ENCODE data around the gene SETD4.

Gene SETD4

DNA sequence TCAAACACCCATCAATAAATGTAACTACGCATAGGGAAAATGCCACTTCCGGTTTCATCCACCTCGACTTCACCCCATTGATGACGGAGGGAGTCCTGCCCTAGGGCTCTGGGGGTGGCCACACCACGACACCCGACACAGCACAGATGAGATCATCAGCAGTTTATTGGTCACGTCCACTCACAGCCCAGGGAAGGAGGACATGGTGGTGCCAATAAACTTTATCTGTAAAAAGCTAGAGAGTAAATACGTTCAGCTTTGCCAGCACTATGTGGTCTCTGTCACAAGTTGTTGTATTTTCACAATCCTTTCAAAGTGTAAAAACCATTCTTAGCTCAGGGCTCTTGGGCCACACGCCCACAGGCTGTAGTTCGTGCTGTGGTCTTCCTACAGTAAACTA is 16.3 kb downstream of the SETD4 start:
- DNase-seq, result no peak

- DNase-seq, result no peak
Measured at GRCh38 chr21:36041910-36042309, 18.4 kb downstream of the SETD4 start.

- DNase-seq, result no peak
Measured at GRCh38 chr21:36040389-36040788, 19.9 kb downstream of the SETD4 start.

- DNase-seq, result no peak
Measured at GRCh38 chr21:36039861-36040260, 20.5 kb downstream of the SETD4 start.

- DNase-seq, result no peak
Measured at GRCh38 chr21:36038701-36039497, 21.4 kb downstream of the SETD4 start.

DNA sequence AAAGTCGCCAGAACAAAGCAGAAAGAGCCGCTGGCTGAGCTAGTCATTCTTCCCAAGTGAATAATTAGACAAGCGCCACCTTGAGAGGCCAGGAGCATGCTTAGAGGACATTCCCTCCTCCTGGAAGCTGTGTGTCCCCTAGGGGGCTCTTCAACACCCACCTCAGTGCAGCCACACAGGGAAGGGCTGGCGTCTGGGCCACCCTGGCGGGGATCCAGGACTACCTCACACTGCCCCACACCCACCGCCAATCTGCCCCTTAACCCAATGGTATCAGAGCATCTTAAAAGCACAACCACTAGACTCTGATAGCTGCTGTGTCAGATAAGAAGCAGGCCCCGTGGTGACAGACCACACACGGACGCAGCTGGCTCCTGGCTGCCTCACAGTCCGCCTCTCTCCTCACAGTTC is 24.9 kb downstream of the SETD4 start:
- no peak for DNase-seq

DNA sequence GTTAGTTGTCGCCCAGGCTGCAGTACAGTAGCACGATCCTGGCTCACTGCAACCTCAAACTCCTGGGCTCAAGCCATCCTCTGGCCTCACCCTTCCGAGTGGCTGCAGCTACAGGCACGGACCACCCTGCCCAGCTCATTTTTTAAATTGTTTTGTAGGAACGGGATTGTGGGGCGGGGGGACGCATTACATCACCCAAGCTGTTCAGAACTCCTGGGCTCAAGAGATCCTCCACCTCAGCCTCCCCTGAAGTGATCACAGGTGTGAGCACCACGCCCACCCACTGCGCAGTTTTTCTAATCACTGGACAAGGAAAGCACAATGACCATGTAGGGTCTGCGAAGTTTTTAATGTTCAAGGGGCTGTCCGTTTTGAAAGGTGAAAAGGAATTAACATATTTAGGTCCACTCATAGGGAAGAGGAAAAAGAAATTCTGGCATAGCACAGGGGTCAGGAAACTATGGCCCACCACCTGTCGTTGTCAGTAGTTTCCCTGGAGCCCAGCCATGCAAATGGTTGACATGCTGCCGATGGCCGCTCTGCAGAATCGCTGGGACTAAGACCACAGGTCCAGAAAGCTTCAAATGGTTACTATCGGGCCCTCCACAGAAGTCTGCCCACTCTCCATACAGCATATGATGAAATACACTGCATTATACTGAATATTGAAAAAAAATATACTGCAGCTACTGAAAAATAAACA is 26.0 kb downstream of the SETD4 start:
- DNase-seq, result no peak

- DNase-seq, result no peak
Measured at GRCh38 chr21:36032647-36033406, 27.5 kb downstream of the SETD4 start.

- DNase-seq, result no peak
Measured at GRCh38 chr21:36030581-36031189, 29.6 kb downstream of the SETD4 start.

- no peak for DNase-seq
Measured at GRCh38 chr21:36029309-36029708, 31.0 kb downstream of the SETD4 start.

DNA sequence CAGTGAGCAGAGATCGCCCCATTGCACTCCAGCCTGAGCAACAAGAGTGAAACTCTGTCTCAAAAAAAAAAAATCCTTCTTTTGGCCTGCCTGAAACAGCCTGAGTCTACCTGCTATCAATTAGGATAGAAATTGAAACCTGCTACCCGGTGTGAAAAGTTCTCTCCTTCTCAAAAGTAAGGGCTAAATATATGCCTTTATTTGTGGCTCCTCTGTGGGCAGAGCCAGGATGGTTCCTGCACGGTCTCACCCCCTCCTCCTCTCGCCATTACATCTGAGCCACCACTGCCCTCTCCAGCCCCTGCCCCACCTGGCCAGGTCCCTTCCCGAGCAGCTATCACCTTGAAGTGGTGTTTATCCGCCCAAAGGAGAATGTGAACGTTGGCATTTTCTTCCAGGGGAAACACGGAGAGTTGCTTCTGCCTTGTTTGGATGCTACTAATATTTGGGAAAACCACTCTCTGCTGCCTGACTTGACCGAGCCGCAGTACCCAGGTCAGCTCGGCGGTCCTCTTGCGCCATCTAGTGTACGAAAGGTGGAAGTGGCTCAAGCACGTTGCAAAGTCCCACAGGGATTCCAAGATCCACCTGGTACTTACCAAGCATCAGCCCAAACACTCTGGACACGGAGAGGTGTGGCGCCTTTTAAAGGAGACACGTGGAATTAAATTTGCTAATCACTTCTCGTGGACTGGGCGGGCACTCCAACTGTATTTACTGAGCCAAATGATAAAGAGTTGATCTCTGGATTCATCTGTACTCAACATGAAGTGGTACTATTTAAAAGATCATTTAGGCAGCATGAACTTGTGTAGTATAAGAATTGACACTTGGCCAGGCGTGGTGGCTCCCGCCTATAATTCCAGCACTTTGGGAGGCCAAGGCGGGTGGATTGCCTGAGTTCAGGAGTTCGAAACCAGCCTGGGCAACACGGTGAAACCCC is 31.9 kb downstream of the SETD4 start:
- peak; percentile 64 to 71 for DNase-seq

DNA sequence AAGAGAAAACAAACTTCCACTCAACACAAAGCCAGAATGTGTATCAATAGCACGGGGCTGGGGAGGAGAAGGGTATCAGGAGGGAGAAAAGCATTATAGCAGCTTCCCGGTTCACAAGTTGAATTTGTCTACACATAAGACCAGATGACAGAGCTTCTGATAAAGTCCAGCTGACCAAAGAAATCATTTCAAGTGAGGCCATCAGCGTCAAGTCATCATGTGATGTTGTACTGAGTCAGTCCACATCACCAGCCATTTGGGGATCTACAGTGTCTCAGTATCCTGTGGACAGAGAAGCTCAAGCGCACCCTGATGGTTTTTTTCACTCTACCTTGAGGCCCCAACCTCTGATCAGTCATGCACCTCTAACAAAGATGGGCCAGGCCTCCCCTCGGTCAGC is 33.0 kb downstream of the SETD4 start:
- no peak for DNase-seq

DNA sequence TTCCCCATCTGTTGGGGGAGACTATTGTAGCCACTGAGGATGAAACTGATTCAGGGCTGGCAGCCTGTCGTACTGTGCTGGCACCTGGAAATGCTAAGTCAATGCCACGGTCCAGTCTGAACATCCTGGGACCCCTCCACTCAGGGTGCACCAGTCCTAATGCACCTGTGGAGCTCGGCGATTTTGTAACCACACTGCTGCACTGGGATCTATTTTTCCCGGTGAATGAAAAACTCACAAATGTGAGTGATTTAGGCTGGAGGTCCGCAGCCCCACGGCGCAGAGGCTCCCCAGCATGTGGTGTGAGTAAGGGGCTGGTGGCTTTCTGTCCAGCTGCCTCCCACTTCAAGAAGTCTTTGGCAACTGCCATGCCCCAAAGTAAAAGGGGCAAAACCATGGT is 35.5 kb downstream of the SETD4 start:
- no peak for DNase-seq

DNA sequence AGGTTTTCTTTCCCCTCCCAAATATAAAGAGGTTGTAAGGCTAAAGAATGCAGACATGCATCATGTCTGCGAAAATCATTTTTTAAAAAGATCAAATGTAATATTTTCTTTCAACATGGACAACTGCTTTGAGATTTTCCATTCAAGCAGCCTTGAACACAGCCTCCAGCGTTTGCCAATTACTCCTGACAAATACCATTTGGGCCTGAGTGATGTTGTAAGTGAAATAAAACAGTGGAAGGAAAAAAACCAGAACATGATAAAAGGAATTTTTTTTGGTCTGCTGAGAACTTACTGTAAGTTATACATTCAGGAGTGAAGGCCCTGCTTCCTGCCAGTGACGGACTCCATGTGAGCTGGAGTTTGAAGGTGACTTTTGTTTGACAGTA is 37.2 kb downstream of the SETD4 start:
- no peak for DNase-seq

GRCh38 chr21:36022427-36023091 is 37.8 kb downstream of the SETD4 start:
- no peak for DNase-seq

DNA sequence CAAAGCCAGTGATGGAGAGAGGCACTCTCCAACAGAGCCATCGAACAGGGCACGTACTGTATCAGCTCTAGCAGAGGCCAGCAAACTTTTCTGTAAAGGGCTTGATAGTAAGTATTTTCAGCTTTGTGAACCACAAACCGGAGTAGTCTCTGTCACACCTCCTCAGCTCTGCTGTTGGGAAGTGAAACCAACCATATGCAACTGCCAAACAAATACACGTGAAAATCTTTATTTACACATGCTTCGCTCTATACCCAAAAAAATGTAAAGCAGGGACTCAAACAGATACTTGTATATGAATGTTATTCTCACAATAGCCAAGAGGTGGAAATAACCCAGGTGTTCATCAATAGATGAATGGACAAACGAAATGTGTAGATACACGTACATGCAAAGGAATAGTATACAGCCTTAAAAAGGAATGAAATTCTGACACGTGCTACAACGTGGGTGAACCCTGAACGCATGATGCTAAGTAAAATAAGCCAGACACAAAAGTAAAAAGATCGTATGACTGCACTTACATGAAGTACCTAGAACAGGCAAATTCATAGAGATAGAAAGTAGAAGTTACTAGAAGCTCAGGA is 39.0 kb downstream of the SETD4 start:
- no peak for DNase-seq

DNA sequence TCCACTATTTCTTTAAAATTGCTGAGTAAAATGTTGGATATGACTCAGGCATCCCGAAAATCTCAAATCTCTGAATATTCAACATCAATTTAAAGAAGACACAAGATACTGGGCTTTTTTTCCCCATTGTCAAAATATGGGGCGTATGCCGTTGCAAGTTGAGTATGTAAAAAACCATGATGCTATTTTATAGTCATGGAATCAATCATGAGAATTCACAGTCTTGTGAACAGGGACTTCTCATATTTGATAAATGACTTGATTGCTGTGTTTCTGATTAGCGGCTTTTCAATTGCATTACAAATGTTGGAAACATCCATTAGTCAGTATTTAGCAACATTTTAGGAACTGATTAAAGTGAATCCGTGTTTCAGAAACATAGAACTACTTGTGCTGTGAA is 45.3 kb downstream of the SETD4 start:
- no peak for DNase-seq

- no peak for DNase-seq
Measured at GRCh38 chr21:36010801-36011200, 49.5 kb downstream of the SETD4 start.

DNA sequence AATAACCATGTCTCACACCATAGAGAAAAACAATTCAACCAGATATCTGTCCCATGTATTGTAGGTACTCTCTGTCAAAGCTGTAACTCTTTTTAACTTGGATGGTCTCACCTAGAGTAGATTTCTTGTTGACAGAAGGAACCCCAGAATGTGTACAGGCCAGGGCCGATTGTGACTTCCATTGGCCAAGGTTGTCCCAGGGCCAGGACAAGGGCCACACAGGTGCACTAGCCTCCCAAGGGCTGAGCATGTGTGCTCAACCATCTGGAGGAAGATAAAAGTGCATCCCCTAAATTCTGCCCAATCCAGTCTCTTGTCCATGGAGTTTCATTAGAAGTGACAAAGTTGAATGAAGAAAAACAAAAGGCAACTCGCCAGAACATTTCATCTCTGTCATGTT is 51.8 kb downstream of the SETD4 start:
- DNase-seq, result no peak

DNA sequence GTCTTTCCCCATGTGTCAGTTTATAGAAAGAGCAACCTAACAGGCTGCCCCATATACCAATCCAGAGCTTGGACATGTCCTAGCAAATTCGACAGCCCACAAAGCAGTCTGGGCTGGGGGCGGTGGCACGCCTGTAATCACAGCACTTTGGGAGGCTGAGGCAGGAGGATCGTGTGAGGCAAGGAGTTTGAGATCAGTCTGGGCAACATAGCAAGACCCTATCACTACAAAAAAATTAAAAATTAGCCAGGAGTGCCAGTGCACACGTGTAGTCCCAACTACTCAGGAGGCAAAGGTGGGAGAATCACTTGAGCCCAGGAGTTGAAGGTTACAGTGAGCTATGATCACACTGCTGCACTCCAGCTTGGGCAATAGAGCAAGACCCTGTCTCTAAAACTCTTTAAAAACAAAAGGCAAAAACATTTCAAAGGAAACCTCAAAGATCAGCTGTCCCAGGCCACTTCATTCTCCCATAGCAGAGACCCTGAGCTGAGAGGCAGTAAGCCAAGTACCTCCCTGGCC is 54.4 kb downstream of the SETD4 start:
- no peak for DNase-seq

- no peak for DNase-seq
Measured at GRCh38 chr21:36005018-36005417, 55.3 kb downstream of the SETD4 start.
